GM19238 (cell line): ENCODE measurements around the gene PLD5.
"Not testable (repeated sequence)": the region's sequence is repeated elsewhere in the genome, so short reads cannot be mapped to it uniquely, and the experiment has no call there.

ENCODE experiments used
- DNase-seq: peaks from one replicate; pipeline ENCODE4 v3.0.0; 2011; ENCODE audit warnings: low spot score; ENCODE audit not compliant: insufficient read length

The PLD5 gene

GRCh38 chr1:242426271-242426905 is 98.1 kb downstream of the PLD5 start:
- DNase-seq, result no peak

- DNase-seq, result no peak
Measured at GRCh38 chr1:242425232-242425631, 99.3 kb downstream of the PLD5 start.

- DNase-seq, result no peak
Measured at GRCh38 chr1:242416657-242417056, 107.8 kb downstream of the PLD5 start.

GRCh38 chr1:242412921-242413320 is 111.6 kb downstream of the PLD5 start:
- DNase-seq, result no peak

- no peak for DNase-seq
Measured at GRCh38 chr1:242411901-242412300, 112.6 kb downstream of the PLD5 start.

- DNase-seq, result no peak
Measured at GRCh38 chr1:242405947-242406346, 118.5 kb downstream of the PLD5 start.

- DNase-seq, result no peak
Measured at GRCh38 chr1:242404296-242404695, 120.2 kb downstream of the PLD5 start.

GRCh38 chr1:242402956-242403355 is 121.5 kb downstream of the PLD5 start:
- DNase-seq, result no peak

GRCh38 chr1:242401937-242402336 is 122.6 kb downstream of the PLD5 start:
- DNase-seq, result no peak

GRCh38 chr1:242398351-242398750 is 126.1 kb downstream of the PLD5 start:
- DNase-seq, result no peak

- DNase-seq, result no peak
Measured at GRCh38 chr1:242391896-242392295, 132.6 kb downstream of the PLD5 start.

- DNase-seq, result not testable (repeated sequence)
Measured at GRCh38 chr1:242376121-242376520, 148.4 kb downstream of the PLD5 start.

- DNase-seq, result not testable (repeated sequence)
Measured at GRCh38 chr1:242350446-242350845, 174.1 kb downstream of the PLD5 start.

- no peak for DNase-seq
Measured at GRCh38 chr1:242349636-242350035, 174.9 kb downstream of the PLD5 start.

GRCh38 chr1:242330865-242331264 is 193.6 kb downstream of the PLD5 start:
- DNase-seq, result not testable (repeated sequence)

GRCh38 chr1:242327381-242327780 is 197.1 kb downstream of the PLD5 start:
- DNase-seq, result not testable (repeated sequence)

- DNase-seq, result not testable (repeated sequence)
Measured at GRCh38 chr1:242321981-242322380, 202.5 kb downstream of the PLD5 start.

GRCh38 chr1:242318140-242318539 is 206.4 kb downstream of the PLD5 start:
- DNase-seq, result no peak

- not testable (repeated sequence) for DNase-seq
Measured at GRCh38 chr1:242314865-242315264, 209.6 kb downstream of the PLD5 start.

GRCh38 chr1:242314085-242314649 is 210.3 kb downstream of the PLD5 start:
- not testable (repeated sequence) for DNase-seq

- not testable (repeated sequence) for DNase-seq
Measured at GRCh38 chr1:242308681-242309080, 215.8 kb downstream of the PLD5 start.

- not testable (repeated sequence) for DNase-seq
Measured at GRCh38 chr1:242293781-242294180, 230.7 kb downstream of the PLD5 start.

- not testable (repeated sequence) for DNase-seq
Measured at GRCh38 chr1:242288067-242288466, 236.4 kb downstream of the PLD5 start.
